PC-3 (cell line): Measurements from ENCODE around the gene LSR. TPM values are rescaled to one million over a fixed set of nuclear protein-coding genes. Genes with fewer than 3 reads are reported as not detected.

ENCODE experiments used
- ATAC-seq: fragments of 200-7000 bp; cut with Tn5 transposase; 2 replicates; pipeline ENCODE4 v1.9.1; 2020; ENCODE audit warnings: mild to moderate bottlenecking, moderate library complexity
- BruUV-seq: library from RNA; stranded (reverse); fragments of 400-500 nt; replicated peaks from 2 replicates; lab custom pipeline; 2021; lab: Mats Ljungman, UMichigan
- CTCF ChIA-PET: fragments of 300-600 bp; sonication (Branson Sonifier 250); formaldehyde crosslinking; loops from one replicate; lab custom pipeline; 2022; ENCODE audit warnings: antibody characterized with exemption; lab: Charles Lee
- POLR2A ChIA-PET: fragments of 300-600 bp; sonication (Branson Sonifier 250); formaldehyde crosslinking; loops from one replicate; lab custom pipeline; 2022; ENCODE audit warnings: antibody characterized with exemption; ENCODE audit not compliant: unreplicated experiment; lab: Charles Lee
- DNase-seq: peaks from one replicate; pipeline ENCODE4 v3.0.0-alpha.2; 2015
- H2AFZ ChIP-seq: fragments of 300-600 bp; sonication (generic); 2 replicates; pipeline ENCODE4 v1.6.0; 2016; ENCODE audit warnings: antibody characterized with exemption, low read length
- H3F3A ChIP-seq: fragments of 300-600 bp; sonication (generic); one replicate; pipeline ENCODE4 v1.6.0; 2017; ENCODE audit warnings: antibody characterized with exemption, low read length, control low read depth, mild to moderate bottlenecking; ENCODE audit not compliant: unreplicated experiment
- H3K27ac ChIP-seq: fragments of 300-600 bp; sonication (generic); 2 replicates; pipeline ENCODE4 v1.5.1; 2016; ENCODE audit warnings: mild to moderate bottlenecking, low read length
- H3K27me3 ChIP-seq: fragments of 300-600 bp; sonication (generic); 2 replicates; pipeline ENCODE4 v1.6.1; 2016; ENCODE audit warnings: low read length, mixed read lengths
- H3K36me3 ChIP-seq: fragments of 300-600 bp; sonication (generic); 2 replicates; pipeline ENCODE4 v1.6.1; 2016; ENCODE audit warnings: low read depth, mixed run types, low read length, mixed read lengths
- H3K4me1 ChIP-seq: fragments of 300-600 bp; sonication (generic); 2 replicates; pipeline ENCODE4 v1.5.1; 2016; ENCODE audit warnings: low read length; ENCODE audit not compliant: insufficient read depth
- H3K4me2 ChIP-seq: fragments of 300-600 bp; sonication (generic); 2 replicates; pipeline ENCODE4 v1.6.0; 2016; ENCODE audit warnings: low read length
- H3K4me3 ChIP-seq: fragments of 300-600 bp; sonication (generic); 2 replicates; pipeline ENCODE4 v1.5.1; 2016; ENCODE audit warnings: mild to moderate bottlenecking, low read length, mixed read lengths
- H3K79me2 ChIP-seq: fragments of 300-600 bp; sonication (generic); 2 replicates; pipeline ENCODE4 v1.6.1; 2017; ENCODE audit warnings: low read length, mixed read lengths
- H3K9ac ChIP-seq: fragments of 300-600 bp; sonication (generic); 2 replicates; pipeline ENCODE4 v1.6.0; 2016; ENCODE audit warnings: mild to moderate bottlenecking, low read length
- H3K9me2 ChIP-seq: fragments of 300-600 bp; sonication (generic); replicated peaks from 2 replicates; pipeline ENCODE4 v1.6.1; 2016; ENCODE audit warnings: mixed run types, low read length, mixed read lengths
- H3K9me3 ChIP-seq: fragments of 300-600 bp; sonication (generic); 2 replicates; pipeline ENCODE4 v1.6.1; 2016; ENCODE audit warnings: low read length, mixed read lengths
- H4K20me1 ChIP-seq: fragments of 300-600 bp; sonication (generic); 2 replicates; pipeline ENCODE4 v1.6.1; 2016; ENCODE audit warnings: low read length, mixed read lengths
- CTCF ChIP-seq: fragments of 300-600 bp; sonication (generic); conservative IDR thresholded peaks from 2 replicates; pipeline ENCODE4 v1.5.1; 2017; ENCODE audit warnings: antibody characterized with exemption, low read depth, mild to moderate bottlenecking, low read length
- EZH2 ChIP-seq: fragments of 300-600 bp; sonication (generic); IDR thresholded peaks from one replicate; pipeline ENCODE4 v1.6.1; 2017; ENCODE audit warnings: antibody characterized with exemption, mild to moderate bottlenecking, low read length; ENCODE audit not compliant: unreplicated experiment
- EZH2phosphoT487 ChIP-seq: fragments of 300-600 bp; sonication (generic); IDR thresholded peaks from 2 replicates; pipeline ENCODE4 v1.6.1; 2018; ENCODE audit warnings: mild to moderate bottlenecking, antibody characterized with exemption, low read length, borderline replicate concordance
- intact Hi-C: fragments of 100-400 bp; cut with micrococcal nuclease; formaldehyde crosslinking; loops from 2 replicates; pipeline ENCODE4 v1.9.0; 2023
- total RNA-seq: library from RNA; depleted of rRNA; stranded (reverse); fragments of >200 nt; gene quantifications from 2 replicates; pipeline ENCODE4 v1.2.3, GENCODE V29; 2014

Gene LSR
- total RNA-seq, 1 experiment from 2014 or later = 91.0 TPM

- BruUV-seq = no TSS peak
Observed at GRCh38 chr19:35295792-35296462, 47.1 kb downstream of the LSR start.

GRCh38 chr19:35296644-35297514, 48.1 kb downstream of the LSR start:
- ATAC-seq = no peak
- POLR2A ChIA-PET = no interaction called here
- no TSS peak for BruUV-seq

More at GRCh38 chr19:35295792-35296462, 47.1 kb downstream of the LSR start:
- no peak overlapping the region for H3K4me2 ChIP-seq
- H2AFZ ChIP-seq = no peak overlapping the region
- H3K79me2 ChIP-seq = no peaks in the 10 kb centered on the region
- peaks cover 3% of the 10 kb centered on the region; the same call in 1 of the 2 replicates for H3K4me1 ChIP-seq
- POLR2A ChIA-PET = no interaction called here
- H3K9me3 ChIP-seq = no peaks in the 10 kb centered on the region
- H3K9me2 ChIP-seq = no peaks in the 10 kb centered on the region
- TF ChIP-seq CTCF = no peak
- TF ChIP-seq EZH2 = no peak
- TF ChIP-seq EZH2phosphoT487 = no peak
- no peaks in the 10 kb centered on the region for H3F3A ChIP-seq
- ATAC-seq (no peak), DNase-seq (no peak)
- H3K4me3 ChIP-seq = no peak overlapping the region
- H3K27ac ChIP-seq = no peak overlapping the region
- no peaks in the 10 kb centered on the region for H3K36me3 ChIP-seq
- CTCF ChIA-PET = no interaction called here
- H3K27me3 ChIP-seq = peaks cover 3% of the 10 kb centered on the region; the same call in 1 of the 2 replicates
- intact Hi-C loops = no loop called here
- H4K20me1 ChIP-seq = no peaks in the 10 kb centered on the region
- no peak overlapping the region for H3K9ac ChIP-seq

More at GRCh38 chr19:35296644-35297514, 48.1 kb downstream of the LSR start:
- H3K4me1 ChIP-seq = no peaks in the 10 kb centered on the region
- CTCF ChIA-PET = no interaction called here
- H3K9me3 ChIP-seq = no peaks in the 10 kb centered on the region
- peaks cover 3% of the 10 kb centered on the region; the same call in 1 of the 2 replicates for H3K27me3 ChIP-seq
- H3K9me2 ChIP-seq = no peaks in the 10 kb centered on the region
- H3F3A ChIP-seq = no peaks in the 10 kb centered on the region
- H3K4me3 ChIP-seq = no peak overlapping the region
- no peak for TF ChIP-seq EZH2phosphoT487
- TF ChIP-seq EZH2 = no peak
- TF ChIP-seq CTCF = no peak
- no peak overlapping the region for H2AFZ ChIP-seq
- no peak for DNase-seq
- no peak overlapping the region for H3K4me2 ChIP-seq
- no peaks in the 10 kb centered on the region for H3K36me3 ChIP-seq
- intact Hi-C loops = no loop called here
- H4K20me1 ChIP-seq = no peaks in the 10 kb centered on the region
- H3K79me2 ChIP-seq = no peaks in the 10 kb centered on the region
- no peak overlapping the region for H3K9ac ChIP-seq
- H3K27ac ChIP-seq = no peak overlapping the region
